H9 (cell line): ENCODE results near the gene KCNQ2. TPM values are rescaled to one million over a fixed set of nuclear protein-coding genes. Genes with fewer than 3 reads are reported as not detected.

ENCODE experiments used
- DNase-seq: peaks from one replicate; pipeline ENCODE4 v3.0.0-alpha.2; 2017
- H2AFZ ChIP-seq: one replicate; pipeline ENCODE4 v1.6.1; 2013; ENCODE audit warnings: mild to moderate bottlenecking, low read length, control low read depth, moderate library complexity
- H2AK5ac ChIP-seq: 2 replicates; pipeline ENCODE4 v1.6.1; 2013; ENCODE audit warnings: low read length, control low read depth, mixed read lengths; ENCODE audit not compliant: insufficient read length
- H2BK120ac ChIP-seq: one replicate; pipeline ENCODE4 v1.6.1; 2013; ENCODE audit warnings: low read depth, mild to moderate bottlenecking, low read length, control low read depth, inconsistent platforms; ENCODE audit not compliant: poor library complexity, severe bottlenecking
- H2BK12ac ChIP-seq: 2 replicates; pipeline ENCODE4 v1.6.1; 2013; ENCODE audit warnings: low read length, control low read depth, mixed read lengths, low read depth; ENCODE audit not compliant: insufficient read length
- H2BK15ac ChIP-seq: 2 replicates; pipeline ENCODE4 v1.6.1; 2013; ENCODE audit warnings: low read depth, low read length, control low read depth
- H2BK20ac ChIP-seq: one replicate; pipeline ENCODE4 v1.6.1; 2013; ENCODE audit warnings: low read depth, mild to moderate bottlenecking, low read length, control low read depth, inconsistent platforms; ENCODE audit not compliant: poor library complexity, severe bottlenecking
- H2BK5ac ChIP-seq: 2 replicates; pipeline ENCODE4 v1.6.1; 2013; ENCODE audit warnings: low read length, control low read depth, mixed read lengths; ENCODE audit not compliant: insufficient read length
- H3K14ac ChIP-seq: 2 replicates; pipeline ENCODE4 v1.6.1; 2013; ENCODE audit warnings: low read length, control low read depth; ENCODE audit not compliant: insufficient read depth
- H3K18ac ChIP-seq: 2 replicates; pipeline ENCODE4 v1.6.1; 2013; ENCODE audit warnings: low read depth, mild to moderate bottlenecking, mixed read lengths, low read length, control low read depth; ENCODE audit not compliant: insufficient read length
- H3K23ac ChIP-seq: 2 replicates; pipeline ENCODE4 v1.6.1; 2013; ENCODE audit warnings: low read length, control low read depth, mixed read lengths, low read depth; ENCODE audit not compliant: insufficient read length
- H3K23me2 ChIP-seq: 2 replicates; pipeline ENCODE4 v1.6.1; 2013; ENCODE audit warnings: low read depth, mild to moderate bottlenecking, mixed read lengths, low read length, control low read depth; ENCODE audit not compliant: insufficient read length, poor library complexity, severe bottlenecking
- H3K27ac ChIP-seq: 2 replicates; pipeline ENCODE4 v1.5.1; 2013; ENCODE audit warnings: low read length, control low read depth, mixed read lengths, low read depth; ENCODE audit not compliant: insufficient read length
- H3K27me3 ChIP-seq: 2 replicates; pipeline ENCODE4 v1.6.1; 2013; ENCODE audit warnings: low read length, control low read depth, inconsistent platforms; ENCODE audit not compliant: insufficient read depth
- H3K4ac ChIP-seq: 2 replicates; pipeline ENCODE4 v1.6.1; 2013; ENCODE audit warnings: low read depth, mild to moderate bottlenecking, control low read depth, inconsistent platforms, low read length, moderate library complexity
- H3K4me1 ChIP-seq: 2 replicates; pipeline ENCODE4 v1.6.1; 2013; ENCODE audit warnings: low read length, control low read depth, inconsistent platforms; ENCODE audit not compliant: insufficient read depth
- H3K4me2 ChIP-seq: 2 replicates; pipeline ENCODE4 v1.6.1; 2013; ENCODE audit warnings: low read length, control low read depth, mixed read lengths; ENCODE audit not compliant: insufficient read length, insufficient read depth
- H3K56ac ChIP-seq: 2 replicates; pipeline ENCODE4 v1.6.1; 2013; ENCODE audit warnings: low read depth, mild to moderate bottlenecking, mixed read lengths, low read length, control low read depth; ENCODE audit not compliant: insufficient read length
- H3K79me1 ChIP-seq: 2 replicates; pipeline ENCODE4 v1.6.1; 2013; ENCODE audit warnings: low read depth, mild to moderate bottlenecking, moderate library complexity, low read length, control low read depth, inconsistent platforms; ENCODE audit not compliant: insufficient read depth, poor library complexity, severe bottlenecking
- H3K79me2 ChIP-seq: 2 replicates; pipeline ENCODE4 v1.6.1; 2013; ENCODE audit warnings: low read length, control low read depth, inconsistent platforms; ENCODE audit not compliant: insufficient read depth
- H3K9ac ChIP-seq: 2 replicates; pipeline ENCODE4 v1.6.1; 2013; ENCODE audit warnings: low read length, control low read depth, mixed read lengths; ENCODE audit not compliant: insufficient read length; ENCODE audit errors: extremely low read depth
- H3K9me3 ChIP-seq: one replicate; pipeline ENCODE4 v1.6.1; 2013; ENCODE audit warnings: low read depth, low read length, inconsistent platforms; ENCODE audit not compliant: control insufficient read depth
- H3T11ph ChIP-seq: one replicate; pipeline ENCODE4 v1.6.1; 2013; ENCODE audit warnings: mild to moderate bottlenecking, low read length, control low read depth, inconsistent platforms
- H4K20me1 ChIP-seq: one replicate; pipeline ENCODE4 v1.6.1; 2013; ENCODE audit not compliant: control insufficient read depth, insufficient read length, insufficient read depth
- H4K5ac ChIP-seq: 2 replicates; pipeline ENCODE4 v1.6.1; 2013; ENCODE audit warnings: low read depth, mild to moderate bottlenecking, mixed read lengths, low read length, control low read depth; ENCODE audit not compliant: insufficient read length
- H4K8ac ChIP-seq: replicated peaks from 2 replicates; pipeline ENCODE4 v1.6.1; 2013; ENCODE audit warnings: low read length, control low read depth, mixed read lengths, low read depth; ENCODE audit not compliant: insufficient read length
- H4K91ac ChIP-seq: 2 replicates; pipeline ENCODE4 v1.6.1; 2013; ENCODE audit warnings: low read depth, mild to moderate bottlenecking, moderate library complexity, mixed read lengths, low read length, control low read depth; ENCODE audit not compliant: insufficient read length
- H3K27ac Mint-ChIP-seq, 3 experiments: 2 replicates in 2 of 3; 3 replicates in 1 of 3; pipeline ENCODE4 v1.8.0; 2020 to 2021; ENCODE audit warnings: mixed read lengths in 3 of 3, mild to moderate bottlenecking in 1 of 3, moderate library complexity in 1 of 3
- H3K27me3 Mint-ChIP-seq: 2 replicates; pipeline ENCODE4 v1.8.0; 2021; ENCODE audit warnings: low read depth, mild to moderate bottlenecking, moderate library complexity, mixed read lengths
- H3K36me3 Mint-ChIP-seq, 3 experiments: 2 replicates in 2 of 3; 3 replicates in 1 of 3; pipeline ENCODE4 v1.8.0; 2020 to 2021; ENCODE audit warnings: low read depth in 3 of 3, mixed read lengths in 3 of 3; ENCODE audit not compliant: insufficient read depth in 1 of 3
- H3K4me1 Mint-ChIP-seq, 2 experiments: 2 replicates each; pipeline ENCODE4 v1.8.0; 2020; ENCODE audit warnings: mixed read lengths in 2 of 2
- H3K4me3 Mint-ChIP-seq, 2 experiments: 2 replicates in 1 of 2; 3 replicates in 1 of 2; pipeline ENCODE4 v1.8.0; 2020 to 2021; ENCODE audit warnings: mild to moderate bottlenecking in 2 of 2, mixed read lengths in 2 of 2, moderate library complexity in 1 of 2
- H3K9me3 Mint-ChIP-seq, 2 experiments: 2 replicates in 1 of 2; 3 replicates in 1 of 2; pipeline ENCODE4 v1.8.0; 2020; ENCODE audit warnings: mild to moderate bottlenecking in 2 of 2, mixed read lengths in 2 of 2, moderate library complexity in 1 of 2
- CTCF ChIP-seq: fragments of 200-600 bp; sonication (generic); conservative IDR thresholded peaks from 3 replicates; pipeline ENCODE4 v1.8.0; 2021; ENCODE audit warnings: antibody characterized with exemption, mild to moderate bottlenecking
- WGBS: extraction: QIAGEN DNeasy Blood & Tissue Kit; methylation state at CpG from one replicate; pipeline ENCODE4 v1.1.7; 2013; ENCODE audit warnings: missing lambda C conversion rate, low lambda C conversion rate, mixed read lengths; ENCODE audit not compliant: insufficient read length; ENCODE audit errors: extremely low coverage; 5-methylcytosine and 5-hydroxymethylcytosine counted together
- total RNA-seq: library from RNA; stranded (reverse); gene quantifications from 2 replicates; pipeline ENCODE4 v1.2.1, GENCODE V29; 2021

The KCNQ2 gene
- total RNA-seq, 1 experiment from 2014 or later = 69.2 TPM

GRCh38 chr20:63486300-63486855 is 13.9 kb upstream of the KCNQ2 start:
- no peaks in the 10 kb centered on the region for H3K9me3 ChIP-seq
- H3K79me2 ChIP-seq = no peaks in the 10 kb centered on the region
- no peak overlapping the region for H4K91ac ChIP-seq
- TF ChIP-seq CTCF = no peak
- H2BK120ac ChIP-seq = no peak overlapping the region
- no peaks in the 10 kb centered on the region for H3K23me2 ChIP-seq
- no peak overlapping the region for H3K9ac ChIP-seq
- DNase-seq = no peak
- no peak overlapping the region for H2BK20ac ChIP-seq
- no peak overlapping the region for H2BK5ac ChIP-seq
- Mint-ChIP-seq H3K27me3 (peaks cover 49% of the 10 kb centered on the region), H3K4me3 (no peak overlapping the region), H3K9me3 (peaks cover 2 to 3% of the 10 kb centered on the region in 2 experiments; a peak in 3 of 5 replicates), H3K36me3 (peaks cover under 1 to 6% (median 2%) of the 10 kb centered on the region in 3 experiments), H3K4me1 (peaks cover 7 to 22% of the 10 kb centered on the region in 2 experiments), H3K27ac (no peak overlapping the region)
- no peak overlapping the region for H3K4ac ChIP-seq
- H2AK5ac ChIP-seq = no peak overlapping the region
- H3K4me2 ChIP-seq = no peak overlapping the region
- H3K23ac ChIP-seq = no peak overlapping the region
- no peak overlapping the region for H3K18ac ChIP-seq
- no peak overlapping the region for H2BK15ac ChIP-seq
- H2AFZ ChIP-seq = no peak overlapping the region
- H3K14ac ChIP-seq = no peak overlapping the region; the same call in 1 of the 2 replicates
- no peak overlapping the region for H3K56ac ChIP-seq
- no peaks in the 10 kb centered on the region; the same call in 1 of the 2 replicates for H3K27me3 ChIP-seq
- H4K20me1 ChIP-seq = no peaks in the 10 kb centered on the region
- no peak overlapping the region for H3K27ac ChIP-seq
- H3K4me1 ChIP-seq = no peaks in the 10 kb centered on the region
- no peak overlapping the region for H3T11ph ChIP-seq
- H4K5ac ChIP-seq = no peak overlapping the region
- no peak overlapping the region for H4K8ac ChIP-seq
- no peaks in the 10 kb centered on the region for H3K79me1 ChIP-seq
- H2BK12ac ChIP-seq = no peak overlapping the region
- WGBS = no CpG with 5 or more reads among the region's 17 CpGs
